Vagina (tissue), 2 donors: ENCODE results near the gene PHYH. TPM values are rescaled to one million over a fixed set of nuclear protein-coding genes. Genes with fewer than 3 reads are reported as not detected.

Experiments
- DNase-seq, 2 donors: peaks; one replicate each; pipeline ENCODE4 v3.0.0-alpha.2; 2017; ENCODE audit errors: extremely low spot score in 2 of 2
- H3K27ac ChIP-seq: fragments of 200-600 bp; sonication (generic); one replicate; pipeline ENCODE4 v1.5.1; 2019
- H3K27me3 ChIP-seq: fragments of 200-600 bp; sonication (generic); one replicate; pipeline ENCODE4 v1.5.1; 2019
- H3K36me3 ChIP-seq, 2 donors: fragments of 200-600 bp; sonication (generic); one replicate each; pipeline ENCODE4 v1.5.1; 2017 to 2019
- H3K4me1 ChIP-seq: fragments of 200-600 bp; sonication (generic); one replicate; pipeline ENCODE4 v1.5.1; 2019
- H3K4me3 ChIP-seq, 2 donors: fragments of 200-600 bp; sonication (generic); 1 replicate in 1 of 2; 2 replicates in 1 of 2; pipeline ENCODE4 v1.5.1; 2016 to 2019
- H3K9me3 ChIP-seq: fragments of 200-600 bp; sonication (generic); one replicate; pipeline ENCODE4 v1.5.1; 2019
- POLR2A ChIP-seq, 2 donors: fragments of 450-650 bp; IDR thresholded peaks; one replicate each; pipeline ENCODE4 v1.6.1; 2017; ENCODE audit warnings: antibody characterized with exemption in 2 of 2, mild to moderate bottlenecking in 2 of 2, moderate library complexity in 2 of 2
- POLR2AphosphoS5 ChIP-seq, 2 donors: sonication (generic); formaldehyde crosslinking; IDR thresholded peaks; one replicate each; pipeline ENCODE4 v1.9.0; 2017; ENCODE audit warnings: antibody characterized with exemption in 2 of 2, mild to moderate bottlenecking in 2 of 2, low read depth in 1 of 2; ENCODE audit not compliant: insufficient read depth in 1 of 2
- intact Hi-C: fragments of 100-400 bp; cut with DNase I; formaldehyde crosslinking; loops from one replicate; pipeline ENCODE4 v1.15.1; 2023
- total RNA-seq: library from RNA; depleted of rRNA; stranded (reverse); fragments of >200 nt; gene quantifications from one replicate; pipeline ENCODE4 v1.2.3, GENCODE V29; 2016
- TF ChIP-seq, protein P1 (sequence below), 3 experiments: fragments of 450-650 bp in 2 of 3; fragments of 200-600 bp in 1 of 3; sonication (generic) in 1 of 3; IDR thresholded peaks; one replicate each; pipeline ENCODE4 v1.5.1; 2017 to 2019; ENCODE audit warnings: antibody characterized with exemption in 3 of 3, mild to moderate bottlenecking in 2 of 3, moderate library complexity in 2 of 3

Gene PHYH
- total RNA-seq, 1 donor from 2014 or later = 15.2 TPM

DNA sequence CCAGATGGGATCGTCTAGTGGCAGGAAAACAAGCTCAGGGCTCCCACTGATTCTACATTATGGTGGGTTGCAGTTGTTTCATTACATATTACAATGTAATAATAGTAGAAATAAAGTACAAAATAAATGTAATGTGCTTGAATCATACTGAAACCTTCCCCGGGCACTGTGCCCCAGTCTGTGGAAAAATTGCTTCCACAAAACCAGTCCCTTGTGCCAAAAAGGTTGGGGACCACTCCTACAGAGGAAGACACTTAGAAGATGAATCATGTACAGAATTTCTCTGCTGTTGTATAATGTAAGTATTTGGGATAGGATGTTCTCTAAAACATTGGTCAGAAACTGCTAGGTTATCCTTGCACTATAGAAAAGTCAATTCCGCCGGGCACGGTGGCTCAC, 11.3 kb upstream of the PHYH start:
- no peak for DNase-seq
- intact Hi-C loops = no loop called here

DNA sequence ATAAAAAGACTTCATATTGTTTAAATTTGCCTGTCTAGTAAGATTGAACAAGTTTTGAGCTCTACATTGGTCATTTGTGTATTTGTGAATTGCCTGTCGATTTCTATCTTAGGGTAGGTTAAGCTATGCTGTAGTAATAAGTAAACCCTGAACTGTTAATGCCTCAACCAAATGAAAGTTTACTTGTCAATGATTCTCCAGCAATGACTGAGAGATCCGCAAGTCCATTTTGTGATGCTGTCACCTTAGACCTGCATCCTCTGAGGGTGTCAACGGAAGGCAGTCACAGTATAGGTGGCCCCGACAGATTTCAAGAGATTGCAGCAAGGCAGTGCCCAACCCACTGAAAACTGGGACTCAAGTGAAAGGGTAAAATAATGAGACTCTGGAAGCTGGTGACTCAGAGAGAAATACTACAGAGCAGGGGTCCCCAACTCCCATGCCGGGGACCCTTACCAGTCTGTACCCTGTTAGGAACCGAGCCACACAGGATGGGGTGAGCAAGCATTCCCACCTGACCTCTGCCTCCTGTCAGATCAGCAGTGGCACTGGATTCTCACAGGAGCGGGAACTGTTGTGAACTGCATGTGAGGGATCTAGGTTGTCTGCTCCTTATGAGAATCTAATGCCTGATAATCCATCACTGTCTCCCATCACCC, 10.8 kb upstream of the PHYH start:
- no peak for TF ChIP-seq POLR2A (IDR thresholded peaks at IDR 0.05)
- TF ChIP-seq, protein P1, sequence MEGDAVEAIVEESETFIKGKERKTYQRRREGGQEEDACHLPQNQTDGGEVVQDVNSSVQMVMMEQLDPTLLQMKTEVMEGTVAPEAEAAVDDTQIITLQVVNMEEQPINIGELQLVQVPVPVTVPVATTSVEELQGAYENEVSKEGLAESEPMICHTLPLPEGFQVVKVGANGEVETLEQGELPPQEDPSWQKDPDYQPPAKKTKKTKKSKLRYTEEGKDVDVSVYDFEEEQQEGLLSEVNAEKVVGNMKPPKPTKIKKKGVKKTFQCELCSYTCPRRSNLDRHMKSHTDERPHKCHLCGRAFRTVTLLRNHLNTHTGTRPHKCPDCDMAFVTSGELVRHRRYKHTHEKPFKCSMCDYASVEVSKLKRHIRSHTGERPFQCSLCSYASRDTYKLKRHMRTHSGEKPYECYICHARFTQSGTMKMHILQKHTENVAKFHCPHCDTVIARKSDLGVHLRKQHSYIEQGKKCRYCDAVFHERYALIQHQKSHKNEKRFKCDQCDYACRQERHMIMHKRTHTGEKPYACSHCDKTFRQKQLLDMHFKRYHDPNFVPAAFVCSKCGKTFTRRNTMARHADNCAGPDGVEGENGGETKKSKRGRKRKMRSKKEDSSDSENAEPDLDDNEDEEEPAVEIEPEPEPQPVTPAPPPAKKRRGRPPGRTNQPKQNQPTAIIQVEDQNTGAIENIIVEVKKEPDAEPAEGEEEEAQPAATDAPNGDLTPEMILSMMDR (IDR thresholded peaks at IDR 0.05) = no peak
- TF ChIP-seq POLR2AphosphoS5 (IDR thresholded peaks at IDR 0.05; ENCODE audit: insufficient read depth in 1 of 2, low read depth in 1 of 2) = no peak
- Histone ChIP-seq H3K4me1 (no peaks in the 10 kb centered on the region), H3K9me3 (no peaks in the 10 kb centered on the region), H3K27me3 (no peaks in the 10 kb centered on the region), H3K36me3 (no peaks in the 10 kb centered on the region), H3K27ac (no peak overlapping the region), H3K4me3 (no peak overlapping the region)
- no peak for DNase-seq
- intact Hi-C loops = no loop called here

More for the DNA sequence above, 11.3 kb upstream of the PHYH start:
- no peaks in the 10 kb centered on the region for H3K9me3 ChIP-seq
- no peaks in the 10 kb centered on the region for H3K4me1 ChIP-seq
- TF ChIP-seq, protein P1 (IDR thresholded peaks at IDR 0.05) = no peak
- no peak overlapping the region for H3K4me3 ChIP-seq
- H3K27me3 ChIP-seq = no peaks in the 10 kb centered on the region
- no peak overlapping the region for H3K27ac ChIP-seq
- no peaks in the 10 kb centered on the region for H3K36me3 ChIP-seq

DNA sequence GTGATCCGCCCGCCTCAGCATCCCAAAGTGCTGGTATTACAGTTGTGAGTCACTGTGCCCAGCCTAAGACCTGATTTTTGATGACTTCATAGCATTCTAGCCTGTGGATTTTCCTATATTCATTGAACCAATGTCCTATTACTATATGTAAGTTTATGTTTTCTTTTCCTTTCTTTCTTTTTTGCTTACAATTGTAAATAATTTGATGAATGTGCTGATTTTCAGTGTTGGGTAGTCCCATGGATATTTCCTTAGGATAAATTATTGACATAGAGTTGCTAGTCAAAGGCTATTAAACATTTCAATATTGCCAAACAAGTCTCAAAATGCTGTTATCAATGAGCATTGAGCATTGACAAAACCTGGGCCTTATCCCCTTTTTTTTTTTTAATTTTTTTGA, 9.9 kb upstream of the PHYH start:
- intact Hi-C loops = no loop called here
- DNase-seq = no peak
- TF ChIP-seq POLR2AphosphoS5 (IDR thresholded peaks at IDR 0.05; ENCODE audit: insufficient read depth in 1 of 2, low read depth in 1 of 2) (no peak), POLR2A (IDR thresholded peaks at IDR 0.05) (no peak)
- TF ChIP-seq, protein P1 (IDR thresholded peaks at IDR 0.05) = no peak

DNA sequence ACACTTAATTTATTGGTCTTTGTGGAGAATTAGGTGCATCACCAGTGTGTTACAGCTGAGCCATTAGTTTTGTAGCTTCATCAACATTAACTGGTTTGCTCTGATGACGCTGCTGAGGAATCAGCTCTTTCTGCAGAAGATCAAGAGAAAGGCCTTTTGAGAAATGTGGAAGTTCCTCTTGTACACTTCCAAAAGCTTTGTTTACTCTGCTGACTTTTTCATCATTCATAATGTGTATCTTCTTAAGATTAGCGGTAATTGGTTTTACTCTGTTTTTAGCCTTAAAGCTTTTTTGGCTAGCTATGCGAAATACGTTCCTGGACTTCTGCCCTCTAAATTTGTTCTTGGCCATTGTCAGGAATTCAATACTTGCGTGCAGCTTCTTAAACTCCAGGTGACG, 8.2 kb upstream of the PHYH start:
- intact Hi-C loops = no loop called here
- no peak for TF ChIP-seq POLR2A (IDR thresholded peaks at IDR 0.05)
- no peaks in the 10 kb centered on the region for H3K27me3 ChIP-seq

More for the DNA sequence above, 9.9 kb upstream of the PHYH start:
- no peaks in the 10 kb centered on the region for H3K9me3 ChIP-seq
- H3K27ac ChIP-seq = no peak overlapping the region
- H3K36me3 ChIP-seq = no peaks in the 10 kb centered on the region
- no peak overlapping the region for H3K4me3 ChIP-seq
- H3K27me3 ChIP-seq = no peaks in the 10 kb centered on the region
- no peaks in the 10 kb centered on the region for H3K4me1 ChIP-seq

DNA sequence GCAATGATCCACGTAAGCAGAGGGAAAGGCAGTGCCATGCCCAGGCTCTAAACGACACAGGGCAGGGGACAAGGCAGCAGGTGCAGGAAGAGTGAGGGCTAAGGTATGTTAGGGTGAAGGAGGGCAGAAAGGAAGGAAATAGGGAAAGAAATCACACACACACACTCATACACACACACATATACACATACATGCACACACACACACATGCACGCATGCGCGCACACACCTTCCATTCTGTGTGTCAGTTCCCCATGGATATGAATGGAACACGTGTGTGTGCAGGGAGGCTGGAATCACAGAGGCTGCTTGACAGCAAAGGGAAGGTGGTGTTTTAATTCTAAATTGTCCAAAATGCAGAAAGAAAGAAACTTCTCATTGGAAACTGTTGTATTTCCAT, 6.2 kb upstream of the PHYH start:
- H3K4me3 ChIP-seq = no peak overlapping the region
- TF ChIP-seq, protein P1 (IDR thresholded peaks at IDR 0.05) = no peak
- no peak for TF ChIP-seq POLR2AphosphoS5 (IDR thresholded peaks at IDR 0.05; ENCODE audit: insufficient read depth in 1 of 2, low read depth in 1 of 2)
- no peak for TF ChIP-seq POLR2A (IDR thresholded peaks at IDR 0.05)
- no peak overlapping the region for H3K27ac ChIP-seq
- no peaks in the 10 kb centered on the region for H3K36me3 ChIP-seq
- H3K9me3 ChIP-seq = no peaks in the 10 kb centered on the region
- H3K27me3 ChIP-seq = no peaks in the 10 kb centered on the region
- intact Hi-C loops = no loop called here
- H3K4me1 ChIP-seq = peaks cover 7% of the 10 kb centered on the region
- DNase-seq = no peak

More for the DNA sequence above, 8.2 kb upstream of the PHYH start:
- Histone ChIP-seq H3K36me3 (no peaks in the 10 kb centered on the region), H3K4me3 (no peak overlapping the region), H3K27ac (no peak overlapping the region), H3K4me1 (no peaks in the 10 kb centered on the region), H3K9me3 (no peaks in the 10 kb centered on the region)
- DNase-seq = no peak
